B cell (primary cell): ENCODE data around the gene TBC1D4. TPM values are rescaled to one million over a fixed set of nuclear protein-coding genes. Genes with fewer than 3 reads are reported as not detected.

Experiments used
- ATAC-seq: fragments of 200-7000 bp; cut with Tn5 transposase; one replicate; pipeline ENCODE4 v1.10.0; 2021; ENCODE audit warnings: low read depth, mild to moderate bottlenecking, moderate number of reproducible peaks, moderate library complexity
- CTCF ChIA-PET: fragments of 350-600 bp; sonication (Branson Sonifier 250); formaldehyde crosslinking; loops from one replicate; lab custom pipeline; 2021; ENCODE audit warnings: antibody characterized with exemption, inconsistent platforms; lab: Charles Lee
- POLR2A ChIA-PET: fragments of 350-600 bp; sonication (Branson Sonifier 250); formaldehyde crosslinking; loops from one replicate; lab custom pipeline; 2021; ENCODE audit warnings: antibody characterized with exemption; lab: Charles Lee
- DNase-seq: peaks from one replicate; pipeline ENCODE4 v3.0.0; 2013
- H2AFZ ChIP-seq: 2 replicates; pipeline ENCODE4 v1.6.1; 2012; ENCODE audit warnings: mild to moderate bottlenecking, low read depth, low read length; ENCODE audit not compliant: insufficient read depth, poor library complexity, severe bottlenecking
- H3K27ac ChIP-seq, 2 donors: 1 replicate in 1 of 2; 2 replicates in 1 of 2; pipeline ENCODE4 v1.5.1; 2012 to 2013; ENCODE audit warnings: low read length in 2 of 2, mild to moderate bottlenecking in 2 of 2, moderate library complexity in 1 of 2
- H3K27me3 ChIP-seq, 4 experiments: fragments of 200-600 bp in 1 of 4; sonication (generic) in 1 of 4; replicated peaks in 1 of 4; 1 replicate in 2 of 4; 2 replicates in 2 of 4; pipeline versions ENCODE4 v1.6.1 to v1.7.0; 2013 to 2016; ENCODE audit warnings: low read length in 3 of 4, mild to moderate bottlenecking in 2 of 4, mixed read lengths in 1 of 4, moderate library complexity in 1 of 4; ENCODE audit not compliant: insufficient read depth in 4 of 4, control insufficient read depth in 3 of 4; ENCODE audit errors: control extremely low read depth in 1 of 4
- H3K36me3 ChIP-seq, 2 experiments: replicated peaks in 1 of 2; 1 replicate in 1 of 2; 2 replicates in 1 of 2; pipeline versions ENCODE4 v1.6.1 to v1.7.1; 2013; ENCODE audit warnings: low read length in 1 of 2; ENCODE audit not compliant: insufficient read depth in 2 of 2, control insufficient read depth in 1 of 2; ENCODE audit errors: control extremely low read depth in 1 of 2, extremely low read depth in 1 of 2
- H3K4me1 ChIP-seq, 2 donors: fragments of 200-600 bp in 1 of 2; sonication (generic) in 1 of 2; 1 replicate in 1 of 2; 2 replicates in 1 of 2; pipeline versions ENCODE4 v1.5.1 to v1.6.1; 2013 to 2017; ENCODE audit warnings: low read length in 2 of 2; ENCODE audit not compliant: control insufficient read depth in 2 of 2, insufficient read depth in 2 of 2
- H3K4me2 ChIP-seq: replicated peaks from 2 replicates; pipeline ENCODE3; 2012; ENCODE audit warnings: mild to moderate bottlenecking, low read depth, low read length; ENCODE audit not compliant: poor library complexity, severe bottlenecking
- H3K4me3 ChIP-seq, 5 experiments: fragments of 200-600 bp in 1 of 5; sonication (generic) in 1 of 5; 1 replicate in 3 of 5; 2 replicates in 2 of 5; pipeline versions ENCODE4 v1.5.1 to v1.7.0; 2011 to 2016; ENCODE audit warnings: low read length in 4 of 5, mild to moderate bottlenecking in 4 of 5, low read depth in 2 of 5, control low read depth in 1 of 5, moderate library complexity in 1 of 5; ENCODE audit not compliant: insufficient read depth in 1 of 5; ENCODE audit errors: control extremely low read depth in 1 of 5, extremely low read depth in 1 of 5
- H3K79me2 ChIP-seq: fragments of 200-600 bp; sonication (generic); one replicate; pipeline ENCODE4 v1.6.0; 2016; ENCODE audit warnings: low read length; ENCODE audit not compliant: control insufficient read depth, insufficient read depth
- H3K9ac ChIP-seq: fragments of 200-600 bp; sonication (generic); 2 replicates; pipeline ENCODE4 v1.6.1; 2017; ENCODE audit warnings: mild to moderate bottlenecking, low read length, moderate library complexity
- H3K9me3 ChIP-seq, 3 donors: one replicate each; pipeline versions ENCODE4 v1.6.1 to v1.7.1; 2013; ENCODE audit warnings: low read length in 2 of 3; ENCODE audit not compliant: control insufficient read depth in 2 of 3, insufficient read depth in 1 of 3; ENCODE audit errors: control extremely low read depth in 1 of 3
- H4K20me1 ChIP-seq: 2 replicates; pipeline ENCODE4 v1.6.0; 2012; ENCODE audit warnings: mild to moderate bottlenecking, low read length; ENCODE audit not compliant: insufficient read depth, control insufficient read depth, poor library complexity, severe bottlenecking
- H3K27ac Mint-ChIP-seq: one replicate; pipeline ENCODE4 v1.8.0; 2021; ENCODE audit warnings: mixed read lengths
- H3K27me3 Mint-ChIP-seq: one replicate; pipeline ENCODE4 v1.8.0; 2021; ENCODE audit warnings: mixed read lengths
- H3K4me1 Mint-ChIP-seq: one replicate; pipeline ENCODE4 v1.8.0; 2021; ENCODE audit warnings: mixed read lengths
- H3K4me3 Mint-ChIP-seq: one replicate; pipeline ENCODE4 v1.8.0; 2021; ENCODE audit warnings: mixed read lengths
- H3K9me3 Mint-ChIP-seq: one replicate; pipeline ENCODE4 v1.8.0; 2022; ENCODE audit warnings: mixed read lengths; ENCODE audit not compliant: insufficient read depth
- CTCF ChIP-seq: fragments of 200-600 bp; IDR thresholded peaks from one replicate; pipeline ENCODE4 v1.8.0; 2022; ENCODE audit warnings: antibody characterized with exemption, mild to moderate bottlenecking
- EZH2 ChIP-seq: IDR thresholded peaks from 2 replicates; pipeline ENCODE4 v1.6.1; 2012; ENCODE audit warnings: borderline replicate concordance, low read depth, mild to moderate bottlenecking, moderate library complexity, low read length; ENCODE audit not compliant: insufficient read depth, poor library complexity, severe bottlenecking
- WGBS: methylation state at CpG from one replicate; pipeline ENCODE4 v1.1.5; 2013; ENCODE audit warnings: missing lambda C conversion rate; ENCODE audit not compliant: insufficient coverage; 5-methylcytosine and 5-hydroxymethylcytosine counted together
- intact Hi-C: fragments of 100-400 bp; cut with micrococcal nuclease; formaldehyde crosslinking; loops from one replicate; pipeline ENCODE4 v1.10.0; 2022
- polyA plus RNA-seq: library from polyadenylated mRNA; depleted of rRNA; stranded (reverse); fragments of >200 nt; gene quantifications from 2 replicates; pipeline ENCODE4 v1.2.3, GENCODE V29; 2012
- total RNA-seq, 2 donors: library from RNA; stranded (reverse); fragments of 120-200 nt in 1 of 2; gene quantifications; 1 replicate in 1 of 2; 2 replicates in 1 of 2; pipeline versions ENCODE4 v1.2.3 to v1.2.4, GENCODE V29; 2013 to 2022

TBC1D4 gene
- total and polyA plus RNA-seq, 2 donors (not counting 1 experiment from before 2014, with no cell fraction given), result 1.6 to 3.5 TPM

- Histone ChIP-seq H3K27ac (no peak overlapping the region), H3K9ac (no peak overlapping the region), H2AFZ (no peak overlapping the region), H3K4me2 (no peak overlapping the region), H3K9me3 (peaks cover 0 to 1% (median 0%) of the 10 kb centered on the region in 3 donors), H3K4me3 (no peak overlapping the region), H4K20me1 (no peaks in the 10 kb centered on the region), H3K4me1 (no peaks in the 10 kb centered on the region), H3K36me3 (no peaks in the 10 kb centered on the region), H3K27me3 (no peaks in the 10 kb centered on the region), H3K79me2 (no peaks in the 10 kb centered on the region)
- Mint-ChIP-seq H3K27me3 (peaks cover 6% of the 10 kb centered on the region), H3K9me3 (no peaks in the 10 kb centered on the region), H3K4me1 (peaks cover 2% of the 10 kb centered on the region), H3K27ac (no peak overlapping the region), H3K4me3 (no peak overlapping the region)
- POLR2A ChIA-PET, result no interaction called here
- intact Hi-C loops, result no loop called here
- CTCF ChIA-PET, result no interaction called here
- TF ChIP-seq CTCF (no peak), EZH2 (no peak)
- DNase-seq, result no peak
- ATAC-seq, result no peak
- WGBS, result 100% methylated on average over 1 of the region's 2 CpGs
These were observed 82.1 kb downstream of the TBC1D4 start for GRCh38 chr13:75399879-75400217.

GRCh38 chr13:75399168-75399878 lies 82.6 kb downstream of the TBC1D4 start:
- Mint-ChIP-seq H3K27ac (no peak overlapping the region), H3K9me3 (no peaks in the 10 kb centered on the region), H3K4me1 (peaks cover 2% of the 10 kb centered on the region), H3K4me3 (no peak overlapping the region), H3K27me3 (peaks cover 6% of the 10 kb centered on the region)
- H3K4me3 ChIP-seq, result no peak overlapping the region
- DNase-seq, result no peak
- WGBS, result 100% methylated on average over 1 of the region's 2 CpGs
- ATAC-seq, result no peak
- H3K36me3 ChIP-seq, result no peaks in the 10 kb centered on the region
- no peak overlapping the region for H3K27ac ChIP-seq
- intact Hi-C loops, result no loop called here
- ChIA-PET CTCF (no interaction called here), POLR2A (no interaction called here)
- H3K27me3 ChIP-seq, result no peaks in the 10 kb centered on the region
- H2AFZ ChIP-seq, result no peak overlapping the region
- H4K20me1 ChIP-seq, result no peaks in the 10 kb centered on the region
- peaks cover 0 to 1% (median 0%) of the 10 kb centered on the region in 3 donors for H3K9me3 ChIP-seq
- H3K79me2 ChIP-seq, result no peaks in the 10 kb centered on the region
- H3K9ac ChIP-seq, result no peak overlapping the region
- H3K4me2 ChIP-seq, result no peak overlapping the region
- TF ChIP-seq EZH2 (no peak), CTCF (no peak)
- H3K4me1 ChIP-seq, result no peaks in the 10 kb centered on the region
